NT2/D1 (cell line): ENCODE data around the gene YPEL1.

Source experiments
- YY1 ChIP-seq: IDR thresholded peaks from 2 replicates; pipeline ENCODE4 v1.6.1; 2011; ENCODE audit not compliant: insufficient read length, insufficient read depth
- ZNF274 ChIP-seq: IDR thresholded peaks from 2 replicates; pipeline ENCODE4 v1.6.1; 2011; ENCODE audit warnings: mild to moderate bottlenecking, low read depth, low read length

DNA sequence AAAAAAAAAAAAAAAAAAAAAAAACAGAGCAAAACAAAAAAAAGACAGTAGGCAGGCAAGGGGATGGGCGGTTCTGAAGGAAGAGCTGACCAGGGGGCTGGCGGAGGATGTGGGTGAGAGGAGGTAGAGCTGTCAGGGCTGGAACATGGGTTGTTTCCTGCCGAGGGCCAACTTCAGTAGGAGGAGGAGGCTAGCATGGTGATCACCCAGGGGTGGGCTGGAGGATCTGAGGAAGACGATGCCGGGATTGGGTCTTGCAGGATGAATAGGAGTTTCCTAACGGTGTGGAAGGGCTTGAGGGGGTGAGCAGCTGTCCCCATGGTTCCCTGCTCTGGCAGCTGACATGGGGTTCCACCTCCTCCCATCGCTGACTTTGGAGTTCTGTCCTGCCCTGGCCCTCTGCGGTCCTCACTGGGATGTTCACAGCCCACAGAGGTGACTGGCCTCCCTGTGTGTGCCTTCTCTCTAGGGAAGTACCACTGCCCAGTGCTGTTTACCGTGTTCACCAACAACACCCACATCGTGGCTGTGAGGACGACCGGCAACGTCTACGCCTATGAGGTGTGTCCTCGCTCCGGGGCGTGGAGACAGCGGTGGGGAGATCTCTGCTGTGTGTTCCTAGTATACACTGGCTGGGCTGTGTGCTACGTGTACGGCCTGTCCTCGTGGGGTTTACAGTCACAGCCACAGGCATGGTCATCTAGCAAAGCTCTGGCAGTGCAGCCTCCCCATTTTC lies 54.6 kb downstream of the YPEL1 start:
- no peak for TF ChIP-seq YY1
- TF ChIP-seq ZNF274 = no peak
